ENCODE measurements around the gene SLC7A14.

The SLC7A14 gene

GRCh38 chr3:170534227-170534626 is 51.6 kb downstream of the SLC7A14 start:
- no peak for DNase-seq (ENCODE audit: low read depth in 2 of 2)

DNA sequence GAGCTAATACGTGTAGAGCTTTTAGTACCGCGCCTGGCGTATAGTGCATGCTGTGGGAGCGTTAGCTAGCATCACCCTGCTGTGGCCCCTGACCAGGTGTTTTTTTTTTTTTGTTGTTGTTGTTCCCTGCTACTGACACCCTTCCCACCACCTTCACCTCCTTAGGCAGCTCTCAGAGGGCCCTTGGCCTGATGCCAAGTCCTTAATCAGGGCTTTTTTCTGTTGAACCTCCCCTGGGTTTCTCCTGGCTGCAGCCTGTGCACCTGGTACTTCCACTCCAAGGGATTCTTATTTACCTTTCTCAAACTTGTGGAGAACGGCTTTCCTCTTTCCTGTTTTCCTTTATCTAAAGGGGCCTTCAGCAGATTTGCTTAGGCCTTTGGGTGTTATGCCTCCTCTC is 53.3 kb downstream of the SLC7A14 start:
- no peak for DNase-seq (ENCODE audit: low read depth in 2 of 2)

DNA sequence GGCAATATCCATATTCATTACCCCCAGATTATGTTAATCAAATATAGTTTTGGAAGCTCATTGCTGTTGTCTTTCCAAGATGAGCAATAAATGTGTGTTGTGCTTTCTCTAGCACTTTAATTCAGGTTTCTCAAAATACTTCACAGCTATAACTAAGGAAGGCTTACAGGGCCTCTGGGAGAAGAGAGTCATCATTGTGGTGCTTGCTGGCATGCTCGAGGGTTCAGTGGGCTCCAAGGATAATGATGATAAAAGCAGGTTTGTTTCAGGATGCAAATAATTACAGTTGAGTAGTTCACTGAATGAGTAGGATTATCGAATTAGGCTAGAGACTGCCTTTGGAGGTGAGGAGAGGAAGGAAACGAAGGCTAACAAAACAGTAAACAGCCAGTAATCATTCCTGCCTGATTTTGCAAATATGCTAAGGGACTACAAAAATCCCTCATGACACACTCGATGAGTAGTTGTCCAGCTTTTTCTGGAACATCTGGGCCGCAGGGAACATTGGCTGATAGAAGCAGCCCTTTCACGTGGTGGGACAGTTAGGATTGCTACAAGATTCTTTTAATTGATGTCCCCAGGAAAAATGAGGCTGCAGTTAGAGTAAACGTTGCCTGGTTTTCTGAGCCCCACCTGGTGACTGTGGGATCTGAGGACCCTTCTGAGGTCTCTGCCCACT is 54.1 kb downstream of the SLC7A14 start:
- no peak for DNase-seq (ENCODE audit: low read depth in 2 of 2)

- no peak for DNase-seq (ENCODE audit: low read depth in 2 of 2)
These were observed 54.8 kb downstream of the SLC7A14 start for GRCh38 chr3:170531054-170531453.

DNA sequence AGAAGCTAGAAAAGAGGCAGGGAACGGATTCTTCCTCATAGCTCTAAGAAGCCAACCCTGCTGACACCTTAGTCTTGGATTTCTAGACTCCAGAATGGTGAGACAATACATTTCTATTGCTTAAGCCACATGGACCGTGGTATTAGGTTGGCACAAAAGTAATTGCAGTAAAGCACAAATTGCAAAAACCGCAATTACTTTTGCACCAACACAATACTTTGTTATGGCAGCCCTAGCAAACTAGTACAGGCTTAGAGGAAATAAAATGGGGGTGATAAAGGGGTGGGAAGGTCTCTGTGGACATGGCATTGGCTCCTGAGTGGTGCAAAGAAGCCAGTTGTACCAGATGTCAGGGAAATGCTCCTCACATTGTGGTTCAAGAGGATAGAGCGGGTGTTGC is 56.0 kb downstream of the SLC7A14 start:
- DNase-seq (ENCODE audit: low read depth in 2 of 2) = no peak

- DNase-seq (ENCODE audit: low read depth in 2 of 2) = no peak
These were observed 56.5 kb downstream of the SLC7A14 start for GRCh38 chr3:170529346-170529745.

GRCh38 chr3:170528726-170529125 is 57.1 kb downstream of the SLC7A14 start:
- no peak for DNase-seq (ENCODE audit: low read depth in 2 of 2)

- DNase-seq (ENCODE audit: low read depth in 2 of 2) = no peak
These were observed 61.8 kb downstream of the SLC7A14 start for GRCh38 chr3:170524073-170524472.

GRCh38 chr3:170523248-170523647 is 62.6 kb downstream of the SLC7A14 start:
- DNase-seq (ENCODE audit: low read depth in 2 of 2) = no peak

DNA sequence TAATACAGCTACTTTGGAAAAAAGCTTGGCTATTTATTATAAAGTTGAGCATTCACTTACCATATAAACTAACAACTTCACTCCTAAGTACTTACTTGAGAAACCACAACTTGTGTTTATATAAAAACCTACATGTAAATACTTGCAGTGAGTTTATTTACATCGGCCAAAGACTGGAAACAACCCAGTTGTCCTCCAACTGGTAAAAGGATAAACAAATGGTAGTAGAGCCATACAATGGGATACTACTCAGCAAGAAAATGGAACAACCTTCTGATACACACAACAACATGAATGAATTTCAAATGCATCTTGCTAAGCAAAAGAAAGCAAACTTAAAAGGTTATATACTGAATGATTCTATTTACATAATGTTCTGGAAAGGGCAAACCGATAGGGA is 63.7 kb downstream of the SLC7A14 start:
- no peak for DNase-seq (ENCODE audit: low read depth in 2 of 2)

- DNase-seq (ENCODE audit: low read depth in 2 of 2) = no peak
These were observed 64.9 kb downstream of the SLC7A14 start for GRCh38 chr3:170520996-170521395.

DNA sequence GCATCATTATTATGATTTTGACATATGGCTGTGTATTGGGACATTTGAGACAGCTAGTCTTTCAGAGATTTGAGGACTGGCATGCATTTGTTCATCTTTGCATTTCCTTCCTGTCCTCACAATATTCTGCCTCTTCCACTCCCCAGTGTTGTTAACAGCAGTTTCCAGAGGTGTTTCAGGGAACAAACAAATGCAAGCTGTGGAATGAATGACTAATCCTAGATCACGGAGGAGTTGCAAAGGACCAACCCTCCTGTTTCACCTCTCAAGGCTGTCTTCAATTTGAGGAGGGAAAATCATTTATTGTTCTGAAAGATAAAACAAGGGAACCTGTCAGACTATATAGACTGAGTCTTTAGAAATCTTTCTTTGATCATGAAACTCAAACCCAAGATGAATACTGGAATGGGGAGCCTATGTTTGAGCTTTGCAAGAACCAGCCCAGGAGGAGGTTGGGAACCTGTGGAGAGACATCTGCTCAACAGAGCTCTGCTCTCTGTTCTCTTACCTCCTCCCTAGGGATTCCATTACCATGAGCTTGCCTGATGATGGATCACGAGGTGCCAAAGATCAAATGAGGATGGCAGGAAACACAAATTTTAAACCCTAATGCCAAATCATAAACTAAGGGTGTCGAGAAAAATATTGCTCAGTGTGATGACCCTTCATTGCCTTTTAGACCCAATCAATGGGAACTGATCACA is 68.5 kb downstream of the SLC7A14 start:
- DNase-seq (ENCODE audit: low read depth in 2 of 2) = no peak

DNA sequence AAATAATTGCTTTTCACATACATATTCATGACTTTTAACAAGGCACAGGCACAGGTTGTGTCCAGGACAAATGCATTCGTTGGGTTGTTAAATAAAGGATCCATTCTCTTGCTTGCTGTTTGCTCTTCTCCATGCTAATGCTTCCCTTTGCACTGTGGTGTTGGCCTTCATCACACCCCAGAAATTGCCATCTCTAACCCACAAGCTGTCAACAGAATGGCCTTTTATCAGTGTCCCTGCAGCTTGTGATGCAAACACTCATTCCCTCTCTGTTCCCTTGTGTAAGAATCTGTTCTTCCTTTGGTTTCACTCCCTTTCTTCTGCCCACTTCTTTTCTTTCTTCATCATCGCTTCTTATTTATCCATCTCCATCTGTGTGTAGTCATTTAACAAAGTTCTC is 72.2 kb downstream of the SLC7A14 start:
- DNase-seq (ENCODE audit: low read depth in 2 of 2) = no peak

GRCh38 chr3:170511371-170511770 is 74.5 kb downstream of the SLC7A14 start:
- no peak for DNase-seq (ENCODE audit: low read depth in 2 of 2)

DNA sequence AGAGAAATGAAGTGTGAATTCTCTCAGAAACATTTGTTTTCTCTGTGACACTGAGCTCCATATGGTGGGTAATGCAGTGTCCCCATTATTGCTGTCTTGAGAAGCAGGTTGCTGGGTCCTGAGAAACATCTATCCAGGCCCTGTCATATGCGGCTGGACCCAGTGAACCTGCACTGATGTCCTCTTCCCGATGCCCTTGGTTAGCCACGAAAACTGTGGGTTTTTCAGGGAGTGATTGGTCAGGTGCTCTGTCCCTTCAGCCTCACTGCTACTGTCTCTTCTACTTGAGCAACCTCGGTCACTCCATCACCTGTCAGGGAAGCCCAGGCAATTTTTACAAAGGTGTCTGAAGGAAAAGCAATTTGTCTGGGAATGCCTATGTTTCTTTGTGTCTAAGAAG is 77.0 kb downstream of the SLC7A14 start:
- DNase-seq (ENCODE audit: low read depth in 2 of 2) = no peak

- no peak for DNase-seq (ENCODE audit: low read depth in 2 of 2)
These were observed 77.6 kb downstream of the SLC7A14 start for GRCh38 chr3:170508291-170508690.

DNA sequence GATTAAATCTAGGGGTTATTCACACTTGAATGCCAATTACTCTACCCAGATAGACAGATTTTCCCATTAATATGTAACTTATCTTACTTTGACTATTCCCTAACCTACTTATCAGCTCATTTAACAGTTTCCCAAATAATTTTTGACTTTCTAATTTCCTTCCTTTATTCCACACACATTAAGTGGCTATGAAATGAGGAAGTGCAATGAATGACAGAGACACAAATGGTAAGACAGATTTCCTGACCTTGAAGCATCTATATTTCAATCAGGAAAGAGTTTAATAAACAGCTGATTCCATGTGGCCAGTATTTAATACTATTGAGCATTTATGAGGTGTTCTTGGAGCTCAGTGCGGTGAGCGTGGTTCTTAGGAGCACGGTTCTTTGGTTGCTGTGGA is 78.8 kb downstream of the SLC7A14 start:
- DNase-seq (ENCODE audit: low read depth in 2 of 2) = no peak

DNA sequence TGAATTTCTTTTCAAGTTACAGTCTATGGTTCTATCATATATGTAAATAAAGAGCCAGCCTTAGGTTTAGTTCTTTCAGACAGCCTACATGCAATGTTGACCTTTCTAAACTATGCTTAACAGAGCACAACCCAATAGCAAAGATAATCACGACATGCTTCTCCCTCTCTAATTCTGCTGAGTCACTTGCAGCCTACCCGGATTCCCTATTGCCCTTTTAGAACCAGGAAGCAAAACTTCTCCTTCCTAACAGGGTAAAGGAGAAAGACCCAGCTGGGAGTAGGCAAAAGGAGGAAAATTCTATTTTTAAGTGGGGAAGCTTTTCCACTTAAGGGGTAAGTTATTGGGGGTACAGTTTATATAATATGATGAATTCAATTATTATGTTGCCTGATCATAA is 79.3 kb downstream of the SLC7A14 start:
- no peak for DNase-seq (ENCODE audit: low read depth in 2 of 2)

DNA sequence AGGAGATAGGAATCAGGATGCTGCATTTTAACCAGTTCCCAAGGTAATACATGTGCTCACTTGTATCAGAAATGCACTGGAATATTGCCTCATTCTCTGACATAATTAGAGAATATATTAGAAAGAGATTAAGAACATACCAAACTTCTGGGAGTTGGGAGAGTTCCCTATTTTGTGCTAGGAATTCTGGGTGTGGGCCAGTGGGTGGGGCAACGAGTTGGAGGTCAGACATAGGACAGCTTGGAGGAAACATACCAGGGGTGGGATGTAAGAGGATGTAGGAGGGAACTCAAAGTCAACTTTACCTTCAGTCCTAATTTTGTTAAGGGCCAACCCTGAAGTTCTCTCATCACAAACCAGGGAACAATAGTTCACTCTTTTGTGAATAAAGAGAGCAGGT is 83.6 kb downstream of the SLC7A14 start:
- no peak for DNase-seq (ENCODE audit: low read depth in 2 of 2)

- no peak for DNase-seq (ENCODE audit: low read depth in 2 of 2)
These were observed 84.9 kb downstream of the SLC7A14 start for GRCh38 chr3:170500995-170501394.

DNA sequence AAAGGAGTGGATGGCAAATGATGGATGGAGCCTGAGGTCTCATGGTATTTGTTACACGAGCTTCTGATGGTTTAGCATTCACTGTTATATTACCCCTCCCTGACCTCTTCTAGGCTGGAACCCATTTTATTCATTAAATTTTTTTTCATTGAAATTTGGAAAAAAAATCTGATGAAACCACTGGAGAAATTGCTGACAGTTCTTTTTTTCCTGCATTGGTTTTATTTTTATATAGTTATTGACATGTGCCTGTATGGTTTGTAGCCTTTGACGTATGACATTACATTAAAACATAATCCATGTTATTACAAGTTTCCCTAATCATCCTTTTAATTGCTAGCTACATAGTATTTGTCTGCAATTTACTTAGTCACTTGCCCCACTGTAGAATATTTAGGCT is 85.4 kb downstream of the SLC7A14 start:
- DNase-seq (ENCODE audit: low read depth in 2 of 2) = no peak

GRCh38 chr3:170499562-170500156 is 86.2 kb downstream of the SLC7A14 start:
- DNase-seq (ENCODE audit: low read depth in 2 of 2) = no peak
